ENCODE measurements around the gene ABAT.
"Not testable (repeated sequence)": the region's sequence is repeated elsewhere in the genome, so short reads cannot be mapped to it uniquely, and the experiment has no call there.

ABAT gene

DNA sequence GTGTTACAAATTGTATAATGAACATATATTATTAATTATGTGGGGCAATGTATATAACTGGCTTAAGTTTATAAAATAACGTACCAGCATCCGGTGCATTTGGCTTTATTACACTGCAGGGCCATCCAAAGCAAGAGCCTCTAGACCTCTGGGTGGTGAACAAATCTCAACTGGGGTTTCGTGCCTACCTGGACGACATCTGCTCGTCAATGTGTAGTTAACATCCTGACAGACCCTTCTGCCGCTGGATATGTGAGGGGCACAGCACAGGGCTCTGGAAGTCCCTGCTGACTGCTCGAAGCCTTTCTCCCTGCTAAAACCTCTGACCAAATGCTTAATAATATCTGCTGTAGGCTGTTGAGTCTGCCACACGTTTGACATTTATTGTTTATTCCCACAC, 120.7 kb downstream of the ABAT start:
- no peak for DNase-seq

DNA sequence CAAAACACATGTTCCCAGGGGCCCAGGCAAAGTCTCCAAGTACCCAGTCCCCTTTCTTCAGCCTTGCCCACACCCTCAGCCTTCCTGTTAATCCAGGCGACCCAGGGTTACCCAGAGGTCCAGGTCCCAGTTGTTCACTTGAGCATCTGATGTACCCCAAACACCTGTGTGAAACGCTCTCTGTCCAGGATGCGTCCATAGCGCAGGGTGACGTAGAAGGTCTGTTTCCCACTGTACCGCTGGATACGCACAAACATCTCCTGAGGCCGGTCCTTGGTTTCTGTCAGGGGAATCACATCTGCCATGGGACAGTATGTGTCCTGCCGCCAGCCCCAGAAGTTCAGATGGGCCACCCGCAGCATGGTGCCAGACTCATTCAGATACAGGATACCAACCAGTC, 121.4 kb downstream of the ABAT start:
- no peak for DNase-seq

DNA sequence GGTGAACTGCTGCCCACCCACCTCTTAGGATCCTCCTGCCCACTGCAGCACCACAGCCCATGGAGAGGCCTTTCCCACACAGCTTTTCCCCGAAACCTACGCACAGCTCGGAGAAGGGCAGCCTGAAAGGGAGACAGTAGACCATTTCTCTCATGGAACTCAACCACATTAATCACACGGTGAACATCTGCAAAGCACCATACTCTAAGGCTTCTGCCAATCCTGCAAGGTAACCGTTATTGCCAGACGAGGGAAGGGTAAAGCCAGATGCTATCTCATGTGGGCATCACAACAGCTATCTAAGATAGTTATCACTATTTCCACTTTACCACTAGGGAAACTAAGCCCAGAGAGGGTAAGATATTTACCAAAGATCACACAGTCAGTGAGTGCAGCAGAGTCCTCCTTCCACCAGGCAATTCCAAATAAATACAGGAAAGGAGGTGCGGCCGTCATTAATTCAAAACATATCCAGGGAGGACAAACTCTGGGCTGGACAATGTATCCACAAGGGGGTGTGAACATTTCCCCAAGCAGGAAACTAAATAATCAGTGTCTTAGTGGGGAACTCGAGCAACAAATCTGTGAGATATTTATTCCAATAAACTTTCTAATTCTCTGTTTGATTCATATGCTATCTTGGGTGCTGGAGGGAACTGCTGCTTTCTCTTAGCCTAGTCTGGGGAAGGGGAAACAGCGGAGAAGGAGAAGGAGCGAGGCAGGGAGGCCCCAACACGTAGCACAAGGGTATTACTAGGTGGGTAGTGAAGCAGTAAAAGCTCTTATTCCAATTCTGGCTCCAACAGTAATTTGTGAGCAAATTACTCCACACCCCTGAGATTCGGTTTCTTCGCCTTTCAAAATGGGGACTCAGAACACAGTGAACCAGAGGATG, 122.3 kb downstream of the ABAT start:
- DNase-seq: no peak

DNA sequence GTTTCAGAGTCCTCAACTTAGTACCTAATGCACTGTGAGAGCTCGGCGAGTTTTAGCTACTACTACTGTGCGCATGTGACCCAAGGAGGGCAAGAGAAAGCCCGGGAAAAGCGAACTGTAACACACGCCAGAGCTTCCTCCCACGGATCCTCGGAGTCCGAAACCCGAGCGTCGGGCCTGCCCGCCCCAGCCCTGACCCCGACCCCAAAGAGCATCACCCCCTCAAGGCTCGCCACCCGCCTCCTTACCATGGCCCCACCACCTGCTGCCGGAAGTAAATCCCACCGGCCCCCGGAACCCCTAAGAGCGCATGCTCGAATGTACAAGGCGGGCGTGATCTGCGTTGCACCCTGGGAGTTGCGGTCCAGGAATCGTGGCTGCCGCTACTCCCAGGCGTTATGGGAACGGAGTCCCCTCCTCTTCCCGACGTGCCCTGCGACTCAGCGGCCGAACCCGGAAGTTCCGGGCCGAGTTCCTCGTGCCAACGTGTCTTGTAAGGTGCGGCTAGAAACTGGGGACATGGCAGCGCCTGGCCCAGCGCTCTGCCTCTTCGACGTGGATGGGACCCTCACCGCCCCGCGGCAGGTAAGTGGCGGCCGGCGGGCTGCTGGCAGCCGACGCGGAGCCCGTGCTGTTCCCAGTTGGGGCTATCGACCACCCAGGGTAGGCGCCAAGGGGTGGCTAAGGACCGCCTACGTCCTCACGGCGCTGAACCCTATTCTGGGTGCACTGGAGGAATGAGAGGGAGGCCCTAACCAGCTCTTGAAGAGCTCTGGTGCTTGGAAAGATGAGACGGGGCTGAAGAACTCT, 123.2 kb downstream of the ABAT start, which contains the start of the genes PMM2 and TMEM186:
Gene PMM2, plus strand, starts transcription at position 476 of the 810 bp plus-strand sequence. Its CDS starts 44 bp downstream, at position 520.
Gene TMEM186, minus strand, starts transcription at position 276 of the 810 bp plus-strand sequence. Its CDS starts 25 bp downstream, at position 251.
- peak; percentile 92 for DNase-seq

- DNase-seq: no peak
Observed at GRCh38 chr16:8798174-8798527, 123.7 kb downstream of the ABAT start.

GRCh38 chr16:8798535-8799157, 124.2 kb downstream of the ABAT start:
- DNase-seq: no peak

GRCh38 chr16:8801701-8802100, 127.3 kb downstream of the ABAT start:
- no peak for DNase-seq

DNA sequence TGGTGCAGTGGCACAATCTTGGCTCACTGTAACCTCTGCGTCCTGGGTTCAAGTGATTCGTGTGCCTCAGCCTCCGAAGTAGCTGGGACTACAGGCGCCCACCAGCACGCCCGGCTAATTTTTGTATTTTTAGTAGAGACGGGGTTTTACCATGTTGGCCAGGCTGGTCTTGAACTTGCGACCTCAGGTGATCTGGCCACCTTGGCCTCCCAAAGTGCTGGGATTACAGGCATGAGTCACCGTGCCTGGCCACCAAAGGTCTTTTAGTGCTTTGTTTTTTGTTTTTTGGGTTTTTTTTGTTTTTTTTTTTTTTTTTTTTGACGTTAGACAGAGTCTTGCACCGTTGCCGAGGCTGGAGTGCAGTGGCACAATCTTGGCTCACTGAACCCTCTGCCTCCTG, 129.3 kb downstream of the ABAT start:
- not testable (repeated sequence) for DNase-seq

DNA sequence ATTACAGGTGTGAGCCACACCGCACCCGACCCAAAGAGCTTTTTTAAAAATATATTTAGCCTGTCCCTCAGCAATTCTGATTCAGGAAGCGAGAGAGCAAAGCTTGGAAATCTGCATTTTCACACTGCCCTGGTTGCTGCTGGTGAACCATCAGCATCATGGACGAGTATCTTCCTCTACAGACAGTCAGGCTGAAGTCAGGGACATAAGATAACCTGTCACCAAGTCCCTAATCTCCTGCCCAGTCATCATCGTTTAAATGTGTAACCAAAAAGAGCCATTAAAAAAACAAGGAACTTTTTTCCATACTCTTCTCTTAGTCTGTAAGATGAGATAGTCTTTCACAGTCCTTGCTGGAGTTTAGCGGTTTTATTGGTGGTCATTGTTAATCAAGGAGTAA, 129.9 kb downstream of the ABAT start:
- no peak for DNase-seq

GRCh38 chr16:8806272-8806983, 132.0 kb downstream of the ABAT start:
- DNase-seq: no peak

DNA sequence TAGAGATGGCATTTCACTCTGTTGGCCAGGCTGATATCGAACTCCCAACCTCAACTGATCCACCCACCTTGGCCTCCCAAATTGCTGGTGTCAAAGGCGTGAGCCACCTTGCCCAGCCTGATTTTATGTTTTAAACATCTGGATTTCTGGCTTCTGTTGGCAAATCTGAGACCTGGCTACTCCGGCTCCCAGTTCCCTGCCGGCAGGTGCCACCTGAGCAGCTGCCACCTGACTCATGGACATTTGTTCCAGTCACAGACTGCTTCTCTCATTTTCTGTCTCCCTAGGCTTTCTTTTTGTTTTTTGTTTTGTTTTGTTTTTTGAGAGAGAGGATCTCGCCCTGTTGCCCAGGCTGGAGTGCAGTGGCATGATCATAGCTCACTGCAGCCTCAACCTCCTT, 132.8 kb downstream of the ABAT start:
- DNase-seq: no peak

- no peak for DNase-seq
Observed at GRCh38 chr16:8808009-8808408, 133.6 kb downstream of the ABAT start.

- DNase-seq: no peak
Observed at GRCh38 chr16:8808613-8809353, 134.4 kb downstream of the ABAT start.

DNA sequence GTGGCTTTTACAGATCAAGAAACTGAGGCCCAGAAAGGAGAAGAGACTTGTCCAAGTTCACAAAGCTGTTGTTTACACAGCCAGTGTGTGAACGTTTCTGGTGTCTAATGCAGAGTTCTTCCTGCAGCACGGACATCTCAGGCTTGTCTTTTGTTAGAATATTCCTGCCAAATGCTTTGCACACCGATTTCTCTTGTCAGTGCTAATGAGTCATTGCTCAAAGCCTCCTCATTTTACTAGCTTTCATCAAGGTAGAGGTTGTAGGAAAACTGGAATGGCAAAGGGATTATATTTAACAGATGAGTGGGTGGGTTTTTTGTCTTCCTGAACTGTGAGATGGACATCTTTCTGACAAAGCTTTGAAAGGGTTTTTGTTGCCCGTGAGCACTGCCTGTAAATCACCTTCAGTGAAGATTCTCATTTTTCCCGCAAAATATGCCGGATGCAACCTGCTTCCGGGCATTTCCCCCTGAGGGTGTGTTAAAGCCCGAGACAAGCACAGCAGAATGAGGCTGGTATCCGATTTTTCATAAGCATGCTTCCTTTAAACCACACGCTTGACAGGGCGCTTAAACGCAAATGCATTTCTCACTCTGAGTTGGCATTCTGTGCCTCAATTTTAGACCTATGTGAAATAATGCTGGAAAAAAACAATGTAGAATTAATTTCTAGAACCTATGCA, 137.9 kb downstream of the ABAT start:
- DNase-seq: no peak

GRCh38 chr16:8814095-8814806, 139.8 kb downstream of the ABAT start:
- no peak for DNase-seq

DNA sequence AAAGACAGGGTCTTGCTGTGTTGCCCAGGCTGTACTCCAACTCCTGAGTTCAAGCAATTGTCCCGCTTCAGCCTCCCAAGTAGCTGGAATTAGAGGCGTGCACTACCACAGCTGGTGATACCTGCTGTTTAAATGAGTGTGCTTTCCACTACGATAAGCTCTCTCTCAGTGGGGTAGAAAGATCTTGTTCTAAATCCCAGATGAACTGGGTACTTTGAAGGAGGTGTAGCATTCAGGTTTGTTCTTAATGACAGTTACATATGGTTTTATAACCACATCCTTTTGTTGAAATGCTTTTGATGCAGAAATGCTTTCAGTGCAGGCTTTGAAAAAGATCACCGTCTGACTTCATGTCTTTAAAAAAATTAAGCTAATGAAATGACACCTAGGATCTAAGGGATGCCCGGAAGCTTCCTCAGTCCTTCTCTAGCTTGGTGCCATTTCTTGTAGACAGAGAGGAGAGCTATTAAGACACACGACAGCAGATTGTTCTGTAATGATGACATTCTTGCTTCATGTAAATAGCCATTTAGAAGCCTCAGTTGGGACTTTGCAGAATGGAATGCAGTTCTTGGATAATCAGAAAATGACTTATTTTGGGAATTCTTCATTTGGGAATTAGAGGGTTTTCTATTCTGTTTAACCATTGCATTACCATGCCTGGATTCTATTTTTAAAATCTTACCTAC, 142.7 kb downstream of the ABAT start:
- no peak for DNase-seq

DNA sequence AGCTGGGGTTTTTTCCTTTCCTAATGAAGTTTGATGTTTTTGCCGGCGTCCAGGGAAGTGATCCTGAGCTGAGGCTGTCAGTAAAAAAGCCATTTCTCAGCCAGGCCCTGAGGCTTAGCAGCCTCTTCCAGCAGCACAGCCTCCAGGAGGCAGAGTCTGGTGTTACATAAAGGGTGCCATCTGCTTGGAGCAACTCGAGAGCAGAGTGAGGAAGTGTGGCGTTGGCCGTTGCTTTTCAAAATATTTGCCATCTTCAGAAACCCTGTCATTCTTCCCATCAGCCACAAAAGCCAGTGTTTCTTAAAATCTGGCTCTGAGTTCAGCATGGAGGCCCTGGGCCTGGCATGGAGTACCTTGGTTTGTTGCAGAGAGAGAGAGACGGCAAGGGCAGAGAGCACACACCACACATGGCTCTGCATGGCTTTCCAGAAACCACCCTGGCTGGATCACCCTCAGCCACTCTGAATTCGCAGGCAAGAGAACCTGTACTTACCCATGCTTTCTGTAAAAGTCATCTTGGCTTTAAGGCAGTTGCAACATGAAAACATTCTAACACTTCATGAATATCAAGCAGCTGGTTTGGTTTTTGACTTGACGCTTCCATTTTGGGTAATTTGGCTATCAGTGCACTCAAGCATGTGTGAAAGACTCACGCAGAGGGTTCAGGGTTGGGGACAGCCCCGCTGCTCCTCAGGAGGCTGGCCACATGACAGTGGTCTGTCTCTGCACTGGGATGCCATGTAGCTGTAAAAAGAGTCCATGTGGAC, 144.3 kb downstream of the ABAT start:
- DNase-seq: no peak

DNA sequence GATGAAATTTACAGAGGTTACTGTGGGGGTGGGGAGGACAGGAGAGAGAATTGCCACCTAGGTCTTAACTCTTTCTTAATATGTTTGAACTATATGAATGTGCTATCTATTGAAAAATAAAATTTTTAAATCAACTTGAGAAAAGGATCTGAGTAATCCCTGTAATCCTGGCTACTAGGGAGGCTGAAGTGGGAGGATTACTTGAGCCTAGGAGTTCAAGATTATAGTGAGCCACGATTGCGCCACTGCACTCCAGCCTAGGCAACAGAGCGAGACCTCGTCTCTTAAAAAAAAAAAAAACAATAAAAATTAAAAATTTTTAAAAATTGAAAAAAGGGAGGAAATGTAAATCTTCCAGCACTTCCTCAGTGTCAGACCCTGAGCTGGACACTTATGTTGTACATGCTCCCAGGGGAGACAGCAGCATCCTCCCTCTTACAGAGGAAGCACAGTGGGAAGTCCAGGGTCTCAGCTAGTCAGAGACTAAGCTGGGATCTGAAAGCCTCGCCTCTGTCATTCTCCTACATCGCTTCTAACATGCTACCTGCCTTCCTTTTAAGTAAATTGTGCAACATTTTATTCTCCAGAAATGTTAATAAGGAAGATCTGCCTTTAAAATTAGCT, 145.1 kb downstream of the ABAT start:
- no peak for DNase-seq

GRCh38 chr16:8822403-8822802, 148.0 kb downstream of the ABAT start:
- no peak for DNase-seq
